Measurements from ENCODE around the gene ZDHHC19. TPM values are rescaled to one million over a fixed set of nuclear protein-coding genes. Genes with fewer than 3 reads are reported as not detected.

ZDHHC19 gene
- total and polyA plus RNA-seq, 10 donors: 0.79 to 44.6 (median 7.1) TPM

DNA sequence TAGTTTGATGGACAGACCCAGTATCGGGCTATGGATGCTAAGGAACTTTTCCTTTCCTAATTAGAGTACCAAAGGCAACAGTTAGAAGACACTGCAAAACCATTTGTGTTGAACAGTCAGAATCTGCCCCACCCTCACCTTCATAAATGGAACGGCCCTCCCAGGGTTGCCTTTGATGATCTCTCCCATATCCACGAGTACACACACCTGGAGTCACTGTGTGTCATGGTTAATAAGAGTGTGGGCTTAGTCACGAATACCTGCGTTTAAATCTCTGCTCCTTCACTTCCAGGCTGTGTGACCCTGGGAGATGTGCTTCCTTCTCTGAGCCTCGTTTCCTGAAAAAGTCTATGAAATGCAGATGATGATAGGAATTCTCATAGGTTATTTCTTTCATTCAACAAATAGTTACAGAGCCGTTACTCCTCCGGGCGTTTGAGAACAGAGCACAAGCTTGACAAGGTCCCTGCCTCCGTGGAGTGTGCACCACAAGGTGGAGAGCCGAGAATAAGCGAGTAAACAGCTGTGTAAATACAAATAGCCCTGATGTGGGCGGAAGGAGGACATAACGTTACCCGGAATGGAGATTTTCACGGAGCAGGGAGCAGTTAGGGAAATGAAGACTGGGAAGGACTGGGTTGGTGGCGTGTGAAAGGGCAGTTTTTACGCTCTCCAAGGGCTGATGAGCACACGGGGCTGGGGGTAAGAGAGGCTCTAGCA lies 11.8 kb upstream of the ZDHHC19 start:
- DNase-seq: no peak
- WGBS, 5 donors: 70 to 83% (median 76%) methylated on average over 19 of the region's 19 CpGs
- Histone ChIP-seq H3K9me3 (no peaks in the 10 kb centered on the region), H3K36me3 (no peaks in the 10 kb centered on the region), H3K4me3 (no peak overlapping the region), H3K27me3 (replicated peaks in 1 of 7) (no peaks in the 10 kb centered on the region), H3K27ac (peak overlapping the region in 3 of 8 donors; percentile 7 to 91 (median 89)), H3K4me1 (peaks cover 9 to 43% (median 23%) of the 10 kb centered on the region in 6 donors)
- intact Hi-C loops (cut with DNase I; ENCODE audit: low total_unique reads): no loop called here
- TF ChIP-seq POLR2AphosphoS5 (IDR thresholded peaks at IDR 0.05): no peak
- TF ChIP-seq POLR2A (IDR thresholded peaks at IDR 0.05): no peak
- TF ChIP-seq, protein P1, sequence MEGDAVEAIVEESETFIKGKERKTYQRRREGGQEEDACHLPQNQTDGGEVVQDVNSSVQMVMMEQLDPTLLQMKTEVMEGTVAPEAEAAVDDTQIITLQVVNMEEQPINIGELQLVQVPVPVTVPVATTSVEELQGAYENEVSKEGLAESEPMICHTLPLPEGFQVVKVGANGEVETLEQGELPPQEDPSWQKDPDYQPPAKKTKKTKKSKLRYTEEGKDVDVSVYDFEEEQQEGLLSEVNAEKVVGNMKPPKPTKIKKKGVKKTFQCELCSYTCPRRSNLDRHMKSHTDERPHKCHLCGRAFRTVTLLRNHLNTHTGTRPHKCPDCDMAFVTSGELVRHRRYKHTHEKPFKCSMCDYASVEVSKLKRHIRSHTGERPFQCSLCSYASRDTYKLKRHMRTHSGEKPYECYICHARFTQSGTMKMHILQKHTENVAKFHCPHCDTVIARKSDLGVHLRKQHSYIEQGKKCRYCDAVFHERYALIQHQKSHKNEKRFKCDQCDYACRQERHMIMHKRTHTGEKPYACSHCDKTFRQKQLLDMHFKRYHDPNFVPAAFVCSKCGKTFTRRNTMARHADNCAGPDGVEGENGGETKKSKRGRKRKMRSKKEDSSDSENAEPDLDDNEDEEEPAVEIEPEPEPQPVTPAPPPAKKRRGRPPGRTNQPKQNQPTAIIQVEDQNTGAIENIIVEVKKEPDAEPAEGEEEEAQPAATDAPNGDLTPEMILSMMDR (IDR thresholded peaks at IDR 0.05 in 8 of 11, conservative IDR thresholded peaks at IDR 0.05 in 3 of 11): no peak

DNA sequence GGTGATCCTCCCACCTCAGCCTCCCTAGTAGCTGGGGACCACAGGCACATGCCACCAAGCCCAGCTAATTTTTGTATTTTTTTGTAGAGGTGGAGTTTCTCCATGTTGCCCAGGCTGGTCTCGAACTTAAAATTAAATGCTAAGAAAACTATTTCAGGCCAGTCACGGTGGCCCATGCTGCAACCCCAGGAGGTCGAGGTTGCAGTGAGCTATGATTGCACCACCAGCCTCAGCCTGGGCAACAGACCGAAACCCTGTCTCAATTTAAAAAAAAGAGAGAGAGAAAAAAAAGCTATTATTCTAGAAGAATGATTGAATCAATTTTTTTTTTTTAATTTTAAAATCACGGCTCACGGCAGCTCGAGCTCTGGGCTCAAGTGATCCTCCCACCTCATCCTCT lies 9.8 kb upstream of the ZDHHC19 start:
- Histone ChIP-seq H3K27ac (peak overlapping the region in 7 of 8 donors; percentile 55 to 91 (median 85)), H3K36me3 (no peaks in the 10 kb centered on the region), H3K9me3 (no peaks in the 10 kb centered on the region), H3K4me1 (peaks cover 9 to 44% (median 18%) of the 10 kb centered on the region in 6 donors), H3K27me3 (replicated peaks in 1 of 7) (no peaks in the 10 kb centered on the region), H3K4me3 (peak overlapping the region in 1 of 8 donors; percentile 69)
- TF ChIP-seq, protein P1 (IDR thresholded peaks at IDR 0.05 in 8 of 11, conservative IDR thresholded peaks at IDR 0.05 in 3 of 11): no peak
- TF ChIP-seq POLR2A (IDR thresholded peaks at IDR 0.05): no peak
- no peak for TF ChIP-seq POLR2AphosphoS5 (IDR thresholded peaks at IDR 0.05)
- 54 to 83% (median 70%) methylated on average over 7 of the region's 7 CpGs for WGBS, 5 donors
- no peak for DNase-seq
- intact Hi-C loops (cut with DNase I; ENCODE audit: low total_unique reads): no loop called here

DNA sequence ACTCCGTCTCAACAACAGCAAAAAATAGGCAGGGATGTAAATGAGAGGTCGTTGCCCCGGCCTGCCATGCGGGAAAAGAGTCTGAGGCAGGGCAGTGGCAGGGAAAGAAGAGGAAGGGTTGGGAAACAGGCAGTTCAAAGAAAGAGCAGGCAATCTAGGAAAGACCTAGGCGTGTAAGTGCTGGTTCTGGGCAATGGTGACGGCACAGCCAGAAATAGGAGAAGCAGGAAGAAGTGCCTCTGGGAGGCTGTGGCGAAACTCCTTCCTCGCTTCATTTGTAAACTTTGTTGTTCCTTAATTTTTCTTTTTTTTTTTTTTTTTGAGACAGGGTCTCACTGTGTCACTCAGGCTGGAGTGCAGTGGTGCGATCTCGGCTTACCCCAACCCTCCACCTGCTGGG lies 9.4 kb upstream of the ZDHHC19 start:
- H3K27ac ChIP-seq: peak overlapping the region in 7 of 8 donors; percentile 67 to 91 (median 85)
- H3K27me3 ChIP-seq (replicated peaks in 1 of 7): no peaks in the 10 kb centered on the region
- DNase-seq: no peak
- intact Hi-C loops (cut with DNase I; ENCODE audit: low total_unique reads): no loop called here
- no peaks in the 10 kb centered on the region for H3K36me3 ChIP-seq
- H3K4me1 ChIP-seq: peaks cover 9 to 44% (median 18%) of the 10 kb centered on the region in 6 donors
- H3K9me3 ChIP-seq: no peaks in the 10 kb centered on the region
- peak overlapping the region in 1 of 8 donors; percentile 69 for H3K4me3 ChIP-seq
- WGBS, 5 donors: 56 to 74% (median 63%) methylated on average over 10 of the region's 10 CpGs
- no peak for TF ChIP-seq POLR2A (IDR thresholded peaks at IDR 0.05)
- peak in 1 of 3 donors; percentile 50 for TF ChIP-seq POLR2AphosphoS5 (IDR thresholded peaks at IDR 0.05)

DNA sequence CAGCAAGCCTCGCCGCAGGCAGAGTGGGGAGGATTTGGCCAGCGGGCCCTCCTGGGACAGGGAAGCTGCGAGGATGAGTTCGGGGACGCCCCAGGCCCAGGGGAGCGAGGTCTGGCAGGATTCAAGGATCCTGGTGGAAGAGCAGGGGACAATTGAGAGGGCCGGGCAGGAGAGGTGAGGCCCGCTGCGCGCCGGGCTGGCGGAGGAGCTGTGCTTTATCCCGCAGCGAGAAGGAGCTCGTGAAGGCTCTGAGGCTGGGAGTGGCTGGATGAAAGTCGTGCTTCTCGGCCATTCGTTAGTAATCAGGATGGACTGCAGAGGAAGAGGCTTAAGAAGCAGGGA lies 8.7 kb upstream of the ZDHHC19 start:
- Histone ChIP-seq H3K27ac (peak overlapping the region in 7 of 8 donors; percentile 67 to 91 (median 85)), H3K27me3 (replicated peaks in 1 of 7) (no peaks in the 10 kb centered on the region)

More for the DNA sequence above, 8.7 kb upstream of the ZDHHC19 start:
- TF ChIP-seq POLR2AphosphoS5 (IDR thresholded peaks at IDR 0.05): peak in 1 of 3 donors; percentile 57
- no peak for TF ChIP-seq POLR2A (IDR thresholded peaks at IDR 0.05)
- no peak for DNase-seq
- intact Hi-C loops (cut with DNase I; ENCODE audit: low total_unique reads): no loop called here
- H3K4me1 ChIP-seq: peaks cover 9 to 44% (median 18%) of the 10 kb centered on the region in 6 donors
- no peaks in the 10 kb centered on the region for H3K9me3 ChIP-seq
- H3K36me3 ChIP-seq: no peaks in the 10 kb centered on the region
- 55 to 85% (median 70%) methylated on average over 19 of the region's 19 CpGs for WGBS, 5 donors
- peak overlapping the region in 6 of 8 donors; percentile 33 to 69 (median 40) for H3K4me3 ChIP-seq
